Renal cortex interstitium (tissue), 11 donors: ENCODE data around the gene GTF2F2. TPM values are rescaled to one million over a fixed set of nuclear protein-coding genes. Genes with fewer than 3 reads are reported as not detected.
A peak's percentile ranks its signal among the peaks of the same experiment; 100 is the strongest.
"Not testable (repeated sequence)": the region's sequence is repeated elsewhere in the genome, so short reads cannot be mapped to it uniquely, and the experiment has no call there.

Source experiments
- DNase-seq, 11 donors: peaks; one replicate each; pipeline ENCODE4 v3.0.0-alpha.2; 2013; ENCODE audit warnings: low read depth in 9 of 11, low spot score in 4 of 11; ENCODE audit errors: extremely low read depth in 1 of 11
- polyA plus RNA-seq, 3 donors: library from polyadenylated mRNA; unstranded; fragments of 120-200 nt; gene quantifications; one replicate each; pipeline ENCODE4 v1.2.1, GENCODE V29; 2013; ENCODE audit not compliant: insufficient read length in 3 of 3

GTF2F2 gene
- polyA plus RNA-seq, 3 donors, result 25.5 to 29.9 (median 27.3) TPM

- DNase-seq, result no peak
Measured at GRCh38 chr13:45226024-45226423, 105.7 kb downstream of the GTF2F2 start.

GRCh38 chr13:45228002-45228401 is 107.7 kb downstream of the GTF2F2 start:
- DNase-seq, result no peak

- DNase-seq, result no peak
Measured at GRCh38 chr13:45229172-45229571, 108.9 kb downstream of the GTF2F2 start.

- no peak for DNase-seq
Measured at GRCh38 chr13:45231305-45231704, 111.0 kb downstream of the GTF2F2 start.

- peak in 1 of 11 donors; percentile 24 for DNase-seq
Measured at GRCh38 chr13:45231722-45232121, 111.4 kb downstream of the GTF2F2 start.

GRCh38 chr13:45232591-45232990 is 112.3 kb downstream of the GTF2F2 start:
- no peak for DNase-seq

DNA sequence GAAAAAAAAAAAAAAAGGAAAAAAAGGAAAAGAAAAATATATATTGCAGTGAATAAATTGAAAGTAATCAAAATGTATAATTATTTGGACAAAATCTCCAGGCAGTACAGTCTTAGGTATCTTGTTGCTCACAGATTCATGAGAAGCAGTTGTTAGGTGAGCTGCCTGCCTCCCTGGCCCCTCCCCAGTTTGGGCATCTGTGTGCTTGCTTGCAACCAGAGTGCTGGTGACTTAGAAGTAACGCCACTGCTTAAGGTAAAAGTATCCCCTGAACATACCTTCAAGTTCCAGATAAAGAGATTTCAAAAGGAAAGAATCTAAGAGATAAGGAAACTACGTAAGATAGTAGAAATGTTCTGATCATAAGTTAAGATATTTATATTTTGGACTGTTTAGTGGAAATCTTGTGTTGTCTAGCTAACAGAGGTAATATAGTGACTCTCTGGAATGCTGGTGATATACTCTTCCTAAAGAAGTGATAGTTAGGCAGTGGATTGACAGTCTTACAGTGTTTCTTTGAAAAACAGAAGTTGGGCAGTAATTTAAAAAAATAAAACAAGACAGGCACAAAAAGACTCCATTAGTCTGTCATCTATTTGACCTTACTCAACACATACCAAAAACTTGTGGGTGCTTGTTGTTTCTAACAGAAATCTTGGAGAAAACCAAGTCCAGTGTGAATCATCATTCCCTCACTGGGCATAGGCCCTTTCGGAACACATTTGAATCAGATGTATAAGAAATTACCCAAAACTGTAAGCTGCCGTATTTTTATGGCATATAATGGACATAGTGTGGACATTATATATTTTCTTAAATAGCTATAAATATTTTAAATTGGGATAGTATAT is 118.9 kb downstream of the GTF2F2 start:
- no peak for DNase-seq

DNA sequence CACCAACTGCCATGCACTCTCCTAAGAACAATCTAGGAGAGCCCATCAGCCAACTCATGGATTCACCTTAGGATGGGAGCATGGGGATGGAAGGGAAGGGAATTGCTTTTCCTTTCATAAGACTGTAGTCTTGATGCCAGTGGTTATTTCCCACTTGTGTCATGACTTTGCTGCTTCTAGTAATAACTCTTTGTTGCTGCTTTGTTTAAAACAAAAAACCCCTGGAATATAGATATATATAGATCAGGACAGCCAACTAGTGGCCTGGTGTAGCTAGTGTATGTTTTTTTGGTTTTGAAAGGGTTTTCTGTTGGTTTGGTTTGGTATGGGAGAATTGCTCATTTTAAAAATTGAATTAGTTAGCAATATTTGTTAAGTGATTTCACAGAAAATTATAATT is 119.8 kb downstream of the GTF2F2 start:
- no peak for DNase-seq

DNA sequence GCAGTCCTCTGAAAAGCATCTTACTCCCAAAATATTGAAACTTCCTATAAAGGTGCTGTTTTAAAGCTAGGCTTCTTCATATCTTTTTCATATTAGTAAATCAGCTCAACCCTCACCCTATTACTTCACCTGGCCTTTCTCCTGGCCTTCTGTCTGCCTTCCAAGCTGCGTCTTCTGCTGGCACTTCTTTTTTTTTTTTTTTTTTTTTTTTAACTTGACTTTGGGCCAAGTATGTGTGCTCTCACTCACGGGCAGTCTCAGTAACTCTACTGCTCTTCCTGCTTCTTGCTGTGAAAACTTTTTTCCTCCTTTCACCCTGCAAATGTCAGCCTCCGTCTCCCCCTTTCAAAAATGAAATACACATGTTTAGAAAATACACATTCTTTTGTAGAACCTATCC is 121.8 kb downstream of the GTF2F2 start:
- no peak for DNase-seq

DNA sequence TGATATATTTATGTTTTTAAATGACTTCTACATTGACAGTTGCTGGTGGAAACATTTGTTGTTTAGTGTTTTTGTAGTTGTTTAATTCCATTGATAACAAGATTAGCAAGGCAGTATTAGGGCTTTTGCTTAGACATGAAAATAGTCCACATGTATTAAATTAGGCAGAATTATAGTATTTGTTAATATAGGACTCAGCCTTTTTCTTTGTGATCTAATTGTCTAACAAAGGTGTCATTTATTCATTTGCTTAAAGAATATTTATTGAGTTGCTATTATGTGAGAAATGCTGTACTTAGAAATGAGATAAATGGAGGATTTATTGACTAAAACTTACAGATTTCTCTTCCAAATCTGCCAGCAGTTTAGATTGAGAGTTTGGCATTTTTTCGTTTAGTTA is 122.2 kb downstream of the GTF2F2 start:
- no peak for DNase-seq

- DNase-seq, result no peak
Measured at GRCh38 chr13:45243077-45243476, 122.8 kb downstream of the GTF2F2 start.

GRCh38 chr13:45244736-45245135 is 124.4 kb downstream of the GTF2F2 start:
- DNase-seq, result not testable (repeated sequence)

GRCh38 chr13:45249662-45250061 is 129.4 kb downstream of the GTF2F2 start:
- no peak for DNase-seq

GRCh38 chr13:45254396-45254795 is 134.1 kb downstream of the GTF2F2 start:
- no peak for DNase-seq

GRCh38 chr13:45255247-45255987 is 135.1 kb downstream of the GTF2F2 start:
- no peak for DNase-seq

- no peak for DNase-seq
Measured at GRCh38 chr13:45256254-45256653, 135.9 kb downstream of the GTF2F2 start.

DNA sequence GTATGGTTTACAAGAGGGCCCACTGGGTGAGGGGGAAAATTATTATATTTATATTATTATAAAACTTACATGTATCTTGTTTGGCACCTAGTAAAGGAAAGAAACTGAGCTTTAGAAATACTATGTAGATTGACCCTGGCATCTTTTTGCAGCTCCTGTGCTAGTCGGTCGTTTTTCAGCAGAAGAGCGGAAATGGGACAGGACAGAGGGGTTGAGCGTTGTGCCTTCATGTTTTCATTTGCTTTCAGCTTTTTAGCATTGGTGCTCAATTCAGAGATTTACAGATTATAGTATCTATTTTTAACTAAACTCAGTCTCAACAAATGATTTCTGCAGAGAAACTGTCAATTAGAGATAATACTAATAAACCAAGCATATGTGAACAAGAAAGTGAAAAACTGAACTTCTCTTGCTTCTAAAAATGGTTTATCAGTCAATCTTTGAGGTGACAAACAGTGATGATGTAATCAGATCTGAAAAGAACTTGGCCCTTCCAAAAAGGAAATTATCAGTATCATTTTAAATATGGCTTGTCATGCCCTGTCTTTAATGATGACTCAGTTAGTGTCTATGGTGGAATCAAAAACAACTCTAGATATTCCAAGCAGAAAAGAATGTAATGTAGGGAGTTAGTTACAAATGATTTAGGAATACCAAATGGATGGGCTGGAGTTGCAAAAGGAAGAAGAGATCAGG is 137.5 kb downstream of the GTF2F2 start:
- no peak for DNase-seq

DNA sequence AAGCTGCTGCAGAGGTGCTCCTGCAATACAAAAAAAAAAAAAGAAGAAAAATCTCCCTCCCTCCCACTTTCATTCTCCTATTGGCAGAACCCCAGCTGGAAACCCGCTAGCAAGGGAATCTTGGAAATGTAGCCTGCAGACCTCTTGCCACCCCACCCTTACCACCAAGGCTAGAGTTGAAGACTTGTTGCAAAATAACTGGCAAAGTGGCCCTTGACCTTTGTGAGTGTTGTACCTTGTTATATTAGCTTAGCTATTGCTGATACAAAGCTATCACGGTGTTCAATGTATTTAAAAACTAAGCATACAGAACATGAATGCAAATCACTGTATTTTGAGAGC is 138.0 kb downstream of the GTF2F2 start:
- DNase-seq, result no peak

DNA sequence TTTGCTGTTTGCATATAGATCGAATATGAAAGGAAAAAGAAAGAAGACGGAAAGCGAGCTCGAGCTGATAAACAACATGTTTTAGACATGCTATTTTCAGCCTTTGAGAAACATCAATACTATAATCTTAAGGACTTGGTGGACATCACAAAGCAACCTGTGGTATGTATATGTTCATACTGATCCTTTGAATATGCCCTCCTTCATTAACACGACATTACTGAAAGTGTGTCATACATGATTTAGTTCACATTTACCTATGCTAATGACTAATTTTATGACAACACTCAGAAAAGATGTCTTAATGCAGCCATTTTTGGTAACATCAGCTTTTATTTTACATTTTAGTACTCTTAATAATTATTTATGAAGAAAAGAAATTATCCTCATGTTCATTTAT is 146.9 kb downstream of the GTF2F2 start:
- no peak for DNase-seq

DNA sequence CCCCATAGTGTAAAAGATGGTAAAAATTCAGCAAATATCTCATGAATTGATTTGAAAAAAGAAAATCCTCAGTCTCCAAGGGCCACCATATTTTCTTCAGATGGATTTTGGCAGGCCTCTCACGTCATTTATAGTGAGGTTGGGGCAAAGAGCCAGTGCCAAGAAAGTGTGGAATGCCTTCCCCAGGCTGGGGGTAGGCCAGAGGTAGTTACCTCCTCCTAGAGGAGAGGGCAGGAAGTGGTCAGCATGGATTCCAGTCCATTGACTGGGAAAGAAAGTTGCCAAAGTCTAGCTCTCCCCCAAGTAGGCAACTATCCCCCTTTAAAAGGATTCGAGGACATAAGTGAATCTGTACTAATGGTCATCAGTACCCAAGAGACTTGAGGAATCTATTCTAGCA is 148.9 kb downstream of the GTF2F2 start:
- DNase-seq, result no peak
